H1 (cell line): ENCODE data around the gene SERAC1. TPM values are rescaled to one million over a fixed set of nuclear protein-coding genes. Genes with fewer than 3 reads are reported as not detected.

Experiments used
- CTCF ChIA-PET: fragments of 300-600 bp; sonication (Branson Sonifier 250); formaldehyde crosslinking; loops from one replicate; lab custom pipeline; 2021; ENCODE audit not compliant: partially characterized antibody; lab: Charles Lee
- POLR2A ChIA-PET: fragments of 300-600 bp; sonication (Branson Sonifier 250); formaldehyde crosslinking; loops from one replicate; lab custom pipeline; 2021; ENCODE audit warnings: inconsistent platforms; ENCODE audit not compliant: partially characterized antibody; lab: Charles Lee
- DNase-seq, 2 experiments: peaks; one replicate each; pipeline versions ENCODE4 v3.0.0 to v3.0.0-alpha.2; 2010 to 2022; ENCODE audit warnings: low spot score in 2 of 2, low read depth in 1 of 2, mixed read lengths in 1 of 2
- FAIRE-seq: peaks from 2 replicates; lab custom pipeline; 2011; peaks lifted over from hg19 to GRCh38; lab: Jason Lieb, UNC
- H2AFZ ChIP-seq: 2 replicates; pipeline ENCODE4 v1.8.1; 2012; ENCODE audit warnings: low read length, inconsistent platforms
- H2AK5ac ChIP-seq: 2 replicates; pipeline ENCODE4 v1.6.1; 2013; ENCODE audit warnings: low read depth, low read length
- H2BK120ac ChIP-seq: replicated peaks from 2 replicates; pipeline ENCODE3; 2013; ENCODE audit warnings: low read depth, low read length, inconsistent platforms
- H2BK12ac ChIP-seq: 2 replicates; pipeline ENCODE4 v1.6.1; 2013; ENCODE audit warnings: low read depth, low read length
- H2BK15ac ChIP-seq: 2 replicates; pipeline ENCODE4 v1.6.1; 2013; ENCODE audit warnings: low read length
- H2BK20ac ChIP-seq: 2 replicates; pipeline ENCODE4 v1.6.1; 2013; ENCODE audit warnings: low read length
- H2BK5ac ChIP-seq: 2 replicates; pipeline ENCODE4 v1.6.1; 2013; ENCODE audit warnings: low read depth, low read length
- H3K14ac ChIP-seq: 2 replicates; pipeline ENCODE4 v1.6.1; 2013; ENCODE audit warnings: inconsistent platforms; ENCODE audit not compliant: insufficient read length
- H3K18ac ChIP-seq: 2 replicates; pipeline ENCODE4 v1.6.1; 2013; ENCODE audit warnings: low read length; ENCODE audit errors: extremely low read depth
- H3K23ac ChIP-seq: 2 replicates; pipeline ENCODE4 v1.6.1; 2013; ENCODE audit warnings: inconsistent platforms; ENCODE audit not compliant: insufficient read length
- H3K23me2 ChIP-seq: 2 replicates; pipeline ENCODE4 v1.6.1; 2013; ENCODE audit warnings: low read depth, low read length
- H3K27ac ChIP-seq: 2 replicates; pipeline ENCODE4 v1.6.1; 2011; ENCODE audit warnings: low read depth, low read length, inconsistent platforms
- H3K27me3 ChIP-seq, 4 experiments: replicated peaks in 1 of 4; 1 replicate in 1 of 4; 2 replicates in 3 of 4; pipeline versions ENCODE4 v1.6.1 to v1.8.1; 2011 to 2013; ENCODE audit warnings: low read length in 3 of 4, mild to moderate bottlenecking in 3 of 4, inconsistent platforms in 2 of 4, mixed read lengths in 2 of 4, moderate library complexity in 1 of 4; ENCODE audit not compliant: control insufficient read depth in 3 of 4, insufficient read depth in 3 of 4; ENCODE audit errors: extremely low read depth in 1 of 4
- H3K36me3 ChIP-seq, 4 experiments: 2 replicates each; pipeline versions ENCODE4 v1.6.1 to v1.8.1; 2011 to 2013; ENCODE audit warnings: mild to moderate bottlenecking in 4 of 4, low read length in 3 of 4, moderate library complexity in 2 of 4, control low read depth in 1 of 4, inconsistent platforms in 1 of 4; ENCODE audit not compliant: insufficient read depth in 4 of 4, control insufficient read depth in 2 of 4
- H3K4ac ChIP-seq: replicated peaks from 2 replicates; pipeline ENCODE3; 2013; ENCODE audit warnings: low read length, low read depth, mixed read lengths, inconsistent platforms; ENCODE audit not compliant: insufficient read length
- H3K4me1 ChIP-seq, 4 experiments: replicated peaks in 1 of 4; 1 replicate in 1 of 4; 2 replicates in 3 of 4; pipeline versions ENCODE4 v1.6.1 to v1.8.1; 2011 to 2013; ENCODE audit warnings: low read length in 3 of 4, inconsistent platforms in 2 of 4, mixed read lengths in 1 of 4; ENCODE audit not compliant: insufficient read depth in 4 of 4, control insufficient read depth in 3 of 4
- H3K4me2 ChIP-seq, 2 experiments: 2 replicates each; pipeline versions ENCODE4 v1.6.1 to v1.8.1; 2011 to 2013; ENCODE audit warnings: low read depth in 2 of 2, low read length in 2 of 2, control low read depth in 1 of 2, inconsistent platforms in 1 of 2, mild to moderate bottlenecking in 1 of 2; ENCODE audit not compliant: insufficient read depth in 1 of 2
- H3K4me3 ChIP-seq, 4 experiments: fragments of 200-600, 300-600 bp in 1 of 4; sonication (generic), shearing (Covaris generic), sonication (Bioruptor Twin) in 1 of 4; 2 replicates each; pipeline versions ENCODE4 v1.5.1 to v1.8.1; 2011 to 2016; ENCODE audit warnings: low read length in 4 of 4, low read depth in 3 of 4, control low read depth in 2 of 4, inconsistent platforms in 2 of 4, mild to moderate bottlenecking in 2 of 4, mixed read lengths in 1 of 4, moderate library complexity in 1 of 4; ENCODE audit not compliant: insufficient read depth in 2 of 4; ENCODE audit errors: extremely low read depth in 1 of 4
- H3K56ac ChIP-seq: replicated peaks from 2 replicates; pipeline ENCODE3; 2013; ENCODE audit warnings: low read depth, mild to moderate bottlenecking, mixed read lengths, low read length, inconsistent platforms; ENCODE audit not compliant: insufficient read length
- H3K79me1 ChIP-seq: 2 replicates; pipeline ENCODE4 v1.6.1; 2013; ENCODE audit warnings: low read depth, low read length, control low read depth
- H3K79me2 ChIP-seq, 2 experiments: 2 replicates each; pipeline versions ENCODE4 v1.6.1 to v1.8.1; 2012 to 2013; ENCODE audit warnings: low read length in 2 of 2, mild to moderate bottlenecking in 2 of 2, inconsistent platforms in 1 of 2; ENCODE audit not compliant: insufficient read depth in 2 of 2, control insufficient read depth in 1 of 2
- H3K9ac ChIP-seq, 4 experiments: replicated peaks in 1 of 4; 1 replicate in 1 of 4; 2 replicates in 3 of 4; pipeline versions ENCODE4 v1.6.1 to v1.8.1; 2011 to 2013; ENCODE audit warnings: low read depth in 3 of 4, low read length in 3 of 4, control low read depth in 2 of 4, mild to moderate bottlenecking in 2 of 4, moderate library complexity in 2 of 4, inconsistent platforms in 1 of 4; ENCODE audit errors: extremely low read depth in 1 of 4
- H3K9me3 ChIP-seq, 2 experiments: 2 replicates each; pipeline versions ENCODE4 v1.6.1 to v1.8.1; 2012 to 2013; ENCODE audit warnings: mild to moderate bottlenecking in 2 of 2, moderate library complexity in 2 of 2, control low read depth in 1 of 2, inconsistent platforms in 1 of 2, low read depth in 1 of 2, low read length in 1 of 2, mixed read lengths in 1 of 2; ENCODE audit not compliant: insufficient read depth in 2 of 2
- H4K20me1 ChIP-seq, 2 experiments: replicated peaks in 1 of 2; 2 replicates each; pipeline versions ENCODE3 to v1.8.1; 2011 to 2013; ENCODE audit warnings: inconsistent platforms in 2 of 2, low read length in 2 of 2, mild to moderate bottlenecking in 1 of 2; ENCODE audit not compliant: insufficient read depth in 2 of 2, control insufficient read depth in 1 of 2
- H4K5ac ChIP-seq: 2 replicates; pipeline ENCODE4 v1.6.1; 2013; ENCODE audit warnings: low read length, low read depth, mixed read lengths, inconsistent platforms; ENCODE audit not compliant: insufficient read length
- H4K8ac ChIP-seq: 2 replicates; pipeline ENCODE4 v1.8.0; 2013; ENCODE audit warnings: mild to moderate bottlenecking, moderate library complexity, low read length, inconsistent platforms; ENCODE audit not compliant: insufficient read depth; ENCODE audit errors: extremely low read depth
- H4K91ac ChIP-seq: replicated peaks from 2 replicates; pipeline ENCODE3; 2013; ENCODE audit warnings: low read length, mixed read lengths, inconsistent platforms; ENCODE audit not compliant: insufficient read length
- ATF3 ChIP-seq: IDR thresholded peaks from 2 replicates; pipeline ENCODE4 v1.6.1; 2011; ENCODE audit warnings: low read depth, mild to moderate bottlenecking, low read length; ENCODE audit not compliant: insufficient read depth
- BCL11A ChIP-seq, 2 experiments: IDR thresholded peaks; one replicate each; pipeline ENCODE4 v1.6.1; 2011; ENCODE audit warnings: low read depth in 2 of 2, low read length in 2 of 2, mild to moderate bottlenecking in 2 of 2
- CEBPB ChIP-seq: IDR thresholded peaks from 2 replicates; pipeline ENCODE4 v1.6.1; 2012; ENCODE audit warnings: low read depth, low read length
- GABPA ChIP-seq: IDR thresholded peaks from 2 replicates; pipeline ENCODE4 v1.6.1; 2011; ENCODE audit warnings: mild to moderate bottlenecking, low read length, moderate library complexity, borderline replicate concordance; ENCODE audit not compliant: insufficient read depth
- HDAC6 ChIP-seq: IDR thresholded peaks from one replicate; pipeline ENCODE4 v1.7.1; 2012; ENCODE audit warnings: low read depth, mild to moderate bottlenecking, inconsistent platforms, low read length, moderate library complexity
- KDM4A ChIP-seq: IDR thresholded peaks from one replicate; pipeline ENCODE4 v1.7.1; 2012; ENCODE audit warnings: low read depth, mild to moderate bottlenecking, moderate library complexity, low read length, inconsistent platforms; ENCODE audit not compliant: severe bottlenecking
- RAD21 ChIP-seq, 2 experiments: IDR thresholded peaks in 1 of 2; conservative IDR thresholded peaks in 1 of 2; 2 replicates each; pipeline ENCODE4 v1.6.1; 2011; ENCODE audit warnings: low read depth in 2 of 2, low read length in 2 of 2, improper control_type of control experiment in 1 of 2, inconsistent platforms in 1 of 2, mild to moderate bottlenecking in 1 of 2, moderate library complexity in 1 of 2
- SIN3A ChIP-seq, 2 experiments: IDR thresholded peaks in 1 of 2; conservative IDR thresholded peaks in 1 of 2; 2 replicates each; pipeline ENCODE4 v1.6.1; 2011 to 2012; ENCODE audit warnings: low read length in 2 of 2, improper control_type of control experiment in 1 of 2, low read depth in 1 of 2, mild to moderate bottlenecking in 1 of 2
- SIRT6 ChIP-seq: IDR thresholded peaks from one replicate; pipeline ENCODE4 v1.7.1; 2012; ENCODE audit warnings: low read length, inconsistent platforms
- SP2 ChIP-seq: IDR thresholded peaks from 2 replicates; pipeline ENCODE4 v1.6.1; 2012; ENCODE audit warnings: mild to moderate bottlenecking, low read length, inconsistent platforms
- TAF7 ChIP-seq: optimal IDR thresholded peaks from 2 replicates; pipeline ENCODE3; 2011; ENCODE audit warnings: low read depth, mild to moderate bottlenecking, inconsistent platforms, low read length, moderate library complexity, borderline replicate concordance
- WGBS, 2 experiments: shearing (Covaris generic) in 1 of 2; methylation state at CpG; one replicate each; pipeline versions ENCODE4 v1.1.6 to v1.1.7; 2013 to 2015; ENCODE audit warnings: low lambda C conversion rate in 2 of 2, mixed read lengths in 2 of 2, inconsistent platforms in 1 of 2, low coverage in 1 of 2, missing lambda C conversion rate in 1 of 2; ENCODE audit not compliant: insufficient replicate concordance in 2 of 2, insufficient coverage in 1 of 2, insufficient read length in 1 of 2; ENCODE audit errors: extremely low coverage in 1 of 2, missing lambda C conversion rate in 1 of 2; 5-methylcytosine and 5-hydroxymethylcytosine counted together
- polyA plus RNA-seq, 7 experiments: library from polyadenylated mRNA; depleted of rRNA in 3 of 7; stranded (reverse) in 5 of 7; unstranded in 2 of 7; fragments of >200 nt in 5 of 7; fragments of 200-250 nt in 2 of 7; gene quantifications; 1 replicate in 5 of 7; 2 replicates in 1 of 7; 4 replicates in 1 of 7; pipeline versions ENCODE4 v1.2.1 to v1.2.3, GENCODE V29; 2011 to 2013; ENCODE audit warnings: missing spikeins in 2 of 7, mixed read lengths in 2 of 7
- total RNA-seq: library from RNA; stranded (reverse); fragmentation: NEBNext Ultra II Directional; extraction: Animal tissue kit (Norgen Biotek cat#: 25700); gene quantifications from 2 replicates; pipeline ENCODE4 v1.2.1, GENCODE V29; 2021

The SERAC1 gene
- total and polyA plus RNA-seq, 2 of the 8 experiments (the other 6 are each of a cell fraction or from before 2014, with no cell fraction given), result 7.3 to 9.0 TPM

- Histone ChIP-seq H2AK5ac (no peak overlapping the region), H2BK12ac (no peak overlapping the region), H3K79me2 (no peaks in the 10 kb centered on the region), H4K5ac (no peak overlapping the region), H3K4ac (no peak overlapping the region), H2BK20ac (no peak overlapping the region), H4K8ac (no peak overlapping the region), H2BK120ac (no peak overlapping the region), H2BK15ac (no peak overlapping the region), H3K56ac (no peak overlapping the region), H3K23ac (no peak overlapping the region), H2BK5ac (no peak overlapping the region), H3K23me2 (no peaks in the 10 kb centered on the region), H4K20me1 (peaks cover 0 to 1% of the 10 kb centered on the region in 2 experiments), H4K91ac (no peak overlapping the region), H3K36me3 (no peaks in the 10 kb centered on the region; a peak in 2 of 8 replicates), H3K9me3 (no peaks in the 10 kb centered on the region), H3K4me1 (no peaks in the 10 kb centered on the region), H3K4me2 (no peak overlapping the region), H3K79me1 (no peaks in the 10 kb centered on the region), H3K27ac (no peak overlapping the region), H3K18ac (no peak overlapping the region), H3K14ac (no peak overlapping the region), H2AFZ (no peak overlapping the region), H3K4me3 (no peak overlapping the region), H3K9ac (no peak overlapping the region), H3K27me3 (no peaks in the 10 kb centered on the region)
- ChIA-PET POLR2A (no interaction called here), CTCF (interaction anchor here (0.9 to 1.2 kb wide), 2 partner anchors 8 to 124 kb away, joined by 5 read pairs; no protein-coding TSS in a partner anchor)
- 86% methylated on average over 18 of the region's 18 CpGs; no CpG with 5 or more reads in 1 of the 2 experiments for WGBS, 2 experiments
- DNase-seq, result no peak
- no peak for FAIRE-seq
- TF ChIP-seq GABPA, result no peak
- TF ChIP-seq BCL11A (IDR thresholded peaks at IDR 0.05; ENCODE audit: low read depth in 2 of 2, low read length in 2 of 2), result no peak
- TF ChIP-seq RAD21 (IDR thresholded peaks at IDR 0.05 in 1 of 2, conservative IDR thresholded peaks at IDR 0.05 in 1 of 2; ENCODE audit: low read depth in 2 of 2, low read length in 2 of 2), result no peak
- TF ChIP-seq TAF7, result no peak
- TF ChIP-seq CEBPB, result no peak
- no peak for TF ChIP-seq HDAC6
- no peak for TF ChIP-seq SIN3A (conservative IDR thresholded peaks at IDR 0.05 in 1 of 2, IDR thresholded peaks at IDR 0.05 in 1 of 2; ENCODE audit: low read depth in 1 of 2, low read length in 2 of 2)
- TF ChIP-seq SIRT6, result no peak
- TF ChIP-seq SP2, result no peak
- TF ChIP-seq ATF3, result no peak
- no peak for TF ChIP-seq KDM4A
Observed at GRCh38 chr6:158080849-158081656, 87.0 kb downstream of the SERAC1 start.
